ENCODE measurements around the gene LHX1.

- TF ChIP-seq EZH2 (IDR thresholded peaks at IDR 0.05; ENCODE audit: borderline replicate concordance, low read length) (no peak), CTCF (conservative IDR thresholded peaks at IDR 0.05 in 1 of 2, IDR thresholded peaks at IDR 0.05 in 1 of 2; ENCODE audit: extremely low read depth in 1 of 2, insufficient read depth in 1 of 2, low read depth in 1 of 2, low read length in 2 of 2) (no peak)
Observed at GRCh38 chr17:36922175-36922574, 15.1 kb upstream of the LHX1 start.
